Vagina (tissue), 1 donor: ENCODE results near the gene ADORA2A. TPM values are rescaled to one million over a fixed set of nuclear protein-coding genes. Genes with fewer than 3 reads are reported as not detected.

Experiments used
- total RNA-seq: library from RNA; depleted of rRNA; stranded (reverse); fragments of >200 nt; gene quantifications from one replicate; pipeline ENCODE4 v1.2.3, GENCODE V29; 2016

ADORA2A gene
- total RNA-seq, 1 donor from 2014 or later = 5.2 TPM

Other genes starting within 250 kb of the ADORA2A start
- 9.1 TPM for gene SUSD2, start 246.1 kb upstream of the ADORA2A start, total RNA-seq
- 61.4 TPM for gene GGT5, start 182.5 kb upstream of the ADORA2A start, total RNA-seq
- gene SPECC1L, start 156.8 kb upstream of the ADORA2A start, total RNA-seq = 38.8 TPM
- gene UPB1, start 67.7 kb downstream of the ADORA2A start, total RNA-seq = not detected
- gene GUCD1, start 127.5 kb downstream of the ADORA2A start, total RNA-seq = 81.8 TPM
- 125 TPM for gene SNRPD3, start 128.4 kb downstream of the ADORA2A start, total RNA-seq
- gene LRRC75B, start 165.5 kb downstream of the ADORA2A start, total RNA-seq = 17.9 TPM
- gene GGT1, start 175.6 kb downstream of the ADORA2A start, total RNA-seq = 4.9 TPM